HUES48 (cell line): Measurements from ENCODE around the gene MTNR1A.

Experiments used
- H3K27ac ChIP-seq: one replicate; pipeline ENCODE4 v1.7.0; 2013; ENCODE audit warnings: low read depth, low read length, inconsistent platforms
- H3K27me3 ChIP-seq: 2 replicates; pipeline ENCODE4 v1.6.1; 2013; ENCODE audit warnings: mild to moderate bottlenecking, low read length; ENCODE audit not compliant: control insufficient read depth, insufficient read depth
- H3K36me3 ChIP-seq: 2 replicates; pipeline ENCODE4 v1.6.1; 2013; ENCODE audit warnings: low read length; ENCODE audit not compliant: control insufficient read depth, insufficient read depth
- H3K4me1 ChIP-seq: 2 replicates; pipeline ENCODE4 v1.6.1; 2013; ENCODE audit warnings: mild to moderate bottlenecking, low read length; ENCODE audit not compliant: control insufficient read depth, insufficient read depth
- H3K4me3 ChIP-seq: 2 replicates; pipeline ENCODE4 v1.5.1; 2013; ENCODE audit warnings: mild to moderate bottlenecking, low read depth, low read length
- H3K9ac ChIP-seq: 2 replicates; pipeline ENCODE4 v1.6.1; 2013; ENCODE audit warnings: mild to moderate bottlenecking, low read depth, low read length, moderate library complexity
- H3K9me3 ChIP-seq: 2 replicates; pipeline ENCODE4 v1.6.1; 2013; ENCODE audit warnings: low read length; ENCODE audit not compliant: control insufficient read depth, insufficient read depth

The MTNR1A gene

DNA sequence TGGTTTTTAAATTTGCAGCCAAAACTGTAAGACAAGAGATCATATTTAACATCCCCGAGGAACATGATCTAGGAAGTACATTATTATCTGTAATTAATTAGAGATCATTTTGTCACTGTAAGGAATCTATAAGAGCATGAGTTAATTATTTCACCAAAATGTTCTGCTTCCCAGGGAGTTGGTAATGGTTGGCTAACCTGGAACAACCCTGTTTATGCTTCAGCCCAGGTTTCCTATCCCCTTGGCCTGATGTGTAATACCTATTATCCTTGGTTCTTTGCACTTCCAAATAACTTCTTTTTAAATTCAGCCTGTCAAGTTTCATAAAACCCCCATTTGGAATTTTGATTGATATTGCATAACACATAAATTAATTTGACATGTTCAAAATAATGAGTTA lies 6.4 kb upstream of the MTNR1A start:
- Histone ChIP-seq H3K9me3 (no peaks in the 10 kb centered on the region), H3K27ac (no peak overlapping the region), H3K4me3 (no peak overlapping the region), H3K27me3 (no peaks in the 10 kb centered on the region), H3K4me1 (no peaks in the 10 kb centered on the region), H3K36me3 (no peaks in the 10 kb centered on the region), H3K9ac (no peak overlapping the region)

DNA sequence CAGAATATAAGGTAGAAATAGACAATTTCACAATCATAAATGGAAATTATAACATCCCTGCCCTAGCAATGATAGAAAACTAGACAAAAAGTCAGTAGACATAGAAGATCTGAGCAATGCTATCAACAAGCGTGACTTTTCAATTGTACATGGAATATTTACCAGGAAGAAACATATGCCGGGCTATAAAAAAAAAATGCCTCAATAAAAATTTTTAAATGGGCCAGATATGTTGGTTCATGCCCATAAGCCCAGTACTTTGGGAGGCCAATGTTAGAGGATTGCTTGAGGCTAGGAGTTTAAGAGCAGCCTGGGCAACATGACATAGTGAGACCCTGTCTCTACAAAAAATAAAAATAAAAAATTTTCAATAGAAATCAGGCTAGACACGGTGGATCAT lies 5.3 kb upstream of the MTNR1A start:
- no peaks in the 10 kb centered on the region for H3K4me1 ChIP-seq
- no peak overlapping the region for H3K27ac ChIP-seq
- H3K27me3 ChIP-seq: peaks cover 4% of the 10 kb centered on the region
- no peaks in the 10 kb centered on the region for H3K9me3 ChIP-seq
- no peak overlapping the region for H3K9ac ChIP-seq
- no peak overlapping the region for H3K4me3 ChIP-seq
- no peaks in the 10 kb centered on the region for H3K36me3 ChIP-seq

DNA sequence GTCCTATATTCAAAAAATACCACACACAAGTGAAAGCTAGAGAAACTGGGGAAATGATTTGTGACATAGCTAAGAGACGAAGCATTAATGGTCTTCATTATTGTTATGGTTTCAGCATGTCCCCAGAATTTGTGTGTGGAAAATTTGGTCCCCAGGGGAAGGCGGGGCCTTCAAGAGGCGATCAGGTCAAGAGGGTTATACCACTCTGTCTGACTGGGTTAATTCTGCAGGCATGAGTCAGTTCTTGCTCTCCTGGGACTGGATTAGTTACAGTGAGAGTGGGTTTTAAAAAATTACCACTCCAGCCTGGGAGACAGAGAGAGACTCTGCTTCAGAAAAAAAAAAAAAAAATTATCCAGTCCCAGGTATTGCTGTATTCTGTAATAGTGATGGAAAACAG lies 2.1 kb upstream of the MTNR1A start:
- no peak overlapping the region for H3K4me3 ChIP-seq
- H3K36me3 ChIP-seq: no peaks in the 10 kb centered on the region
- peaks cover 17% of the 10 kb centered on the region for H3K27me3 ChIP-seq
- H3K9ac ChIP-seq: no peak overlapping the region
- peaks cover 4% of the 10 kb centered on the region; the same call in 1 of the 2 replicates for H3K4me1 ChIP-seq
- H3K9me3 ChIP-seq: no peaks in the 10 kb centered on the region
- no peak overlapping the region for H3K27ac ChIP-seq

DNA sequence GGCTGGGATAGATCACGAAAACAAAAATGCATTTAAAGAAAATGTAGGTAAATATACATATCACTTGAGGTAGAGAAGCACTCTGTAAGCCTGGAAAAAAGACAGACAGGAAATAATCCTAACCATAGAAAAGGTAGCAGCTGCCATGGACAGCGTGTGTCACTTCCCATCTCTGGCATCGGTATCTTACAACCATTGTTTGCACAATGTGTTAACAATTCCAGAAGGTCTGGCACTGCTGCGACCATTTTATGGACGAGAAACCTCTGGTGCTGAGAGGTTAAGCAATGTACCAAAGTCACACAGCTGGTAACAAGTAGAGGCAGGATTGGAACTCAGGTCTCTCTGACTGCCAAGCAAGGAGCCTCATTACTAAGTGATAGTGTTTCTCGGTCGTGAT lies 1.7 kb upstream of the MTNR1A start:
- no peak overlapping the region for H3K4me3 ChIP-seq
- no peaks in the 10 kb centered on the region for H3K9me3 ChIP-seq
- H3K27me3 ChIP-seq: peaks cover 17% of the 10 kb centered on the region
- H3K4me1 ChIP-seq: peaks cover 4% of the 10 kb centered on the region; the same call in 1 of the 2 replicates
- H3K9ac ChIP-seq: no peak overlapping the region
- no peaks in the 10 kb centered on the region for H3K36me3 ChIP-seq
- no peak overlapping the region for H3K27ac ChIP-seq

DNA sequence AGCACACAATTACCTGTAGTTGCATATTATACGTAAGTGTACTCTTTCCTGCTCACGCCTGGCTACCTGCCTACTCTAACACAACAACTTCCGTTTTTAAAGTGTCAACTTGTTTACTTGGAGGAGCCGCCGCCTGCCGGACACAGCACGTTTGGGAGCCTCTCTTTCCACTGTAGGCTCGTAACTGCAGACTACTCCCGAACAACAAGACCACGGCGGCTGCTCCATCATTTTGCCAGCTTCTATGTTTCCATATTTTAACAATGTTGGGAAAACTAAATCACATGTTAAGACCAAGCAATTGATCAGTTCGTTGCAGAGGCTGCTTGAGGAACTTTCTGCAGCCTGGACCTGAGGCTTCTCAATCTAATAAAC lies 841 bp downstream of the MTNR1A start:
- no peak overlapping the region; the same call in 1 of the 2 replicates for H3K9ac ChIP-seq
- peaks cover 4% of the 10 kb centered on the region; the same call in 1 of the 2 replicates for H3K4me1 ChIP-seq
- peaks cover 17% of the 10 kb centered on the region for H3K27me3 ChIP-seq
- H3K9me3 ChIP-seq: no peaks in the 10 kb centered on the region
- peak overlapping the region; percentile 77 for H3K4me3 ChIP-seq
- no peak overlapping the region for H3K27ac ChIP-seq
- no peaks in the 10 kb centered on the region for H3K36me3 ChIP-seq

DNA sequence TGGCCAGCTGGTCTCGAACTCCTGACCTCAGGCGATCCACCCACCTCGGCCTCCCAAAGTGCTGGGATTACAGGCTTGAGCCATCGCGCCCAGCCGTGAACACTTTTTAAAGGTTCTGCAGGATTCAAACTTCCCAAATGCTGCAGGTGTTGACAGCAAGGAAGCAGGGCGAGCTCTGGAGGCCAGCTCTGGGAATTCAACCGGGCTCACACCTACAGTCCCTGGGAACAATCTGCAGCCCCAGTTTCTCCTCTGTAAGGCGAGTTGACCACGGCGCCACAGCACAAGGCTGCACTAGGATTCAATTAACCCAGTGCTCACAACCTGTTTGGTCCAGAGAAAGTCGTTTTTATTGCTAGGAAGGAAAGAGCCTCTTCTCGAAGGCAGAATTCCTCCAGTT lies 1.6 kb downstream of the MTNR1A start:
- no peak overlapping the region for H3K9ac ChIP-seq
- H3K9me3 ChIP-seq: no peaks in the 10 kb centered on the region
- peaks cover 4% of the 10 kb centered on the region; the same call in 1 of the 2 replicates for H3K4me1 ChIP-seq
- H3K27ac ChIP-seq: no peak overlapping the region
- H3K27me3 ChIP-seq: peaks cover 17% of the 10 kb centered on the region
- no peak overlapping the region for H3K4me3 ChIP-seq
- H3K36me3 ChIP-seq: no peaks in the 10 kb centered on the region

DNA sequence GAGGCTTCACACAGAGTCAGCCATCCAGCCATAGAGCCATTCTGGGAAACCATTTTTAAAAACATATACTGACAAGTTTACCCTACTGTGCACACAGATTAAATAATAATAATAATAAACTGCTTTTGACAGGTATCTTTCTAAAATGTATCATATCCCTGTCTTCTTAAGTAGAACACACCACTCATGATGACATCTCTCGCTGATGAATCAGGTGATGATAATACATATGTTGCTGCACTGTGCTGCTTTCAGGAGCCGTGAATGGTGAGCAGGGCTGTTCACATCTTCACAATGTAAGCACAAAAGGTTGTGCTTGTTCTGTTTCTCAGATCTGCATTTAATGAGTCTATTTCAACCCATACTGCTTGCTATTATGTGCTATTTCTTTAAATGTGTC lies 3.5 kb downstream of the MTNR1A start:
- Histone ChIP-seq H3K36me3 (no peaks in the 10 kb centered on the region), H3K4me3 (no peak overlapping the region), H3K4me1 (peaks cover 4% of the 10 kb centered on the region; the same call in 1 of the 2 replicates), H3K27ac (no peak overlapping the region), H3K27me3 (peaks cover 17% of the 10 kb centered on the region), H3K9ac (no peak overlapping the region), H3K9me3 (no peaks in the 10 kb centered on the region)

DNA sequence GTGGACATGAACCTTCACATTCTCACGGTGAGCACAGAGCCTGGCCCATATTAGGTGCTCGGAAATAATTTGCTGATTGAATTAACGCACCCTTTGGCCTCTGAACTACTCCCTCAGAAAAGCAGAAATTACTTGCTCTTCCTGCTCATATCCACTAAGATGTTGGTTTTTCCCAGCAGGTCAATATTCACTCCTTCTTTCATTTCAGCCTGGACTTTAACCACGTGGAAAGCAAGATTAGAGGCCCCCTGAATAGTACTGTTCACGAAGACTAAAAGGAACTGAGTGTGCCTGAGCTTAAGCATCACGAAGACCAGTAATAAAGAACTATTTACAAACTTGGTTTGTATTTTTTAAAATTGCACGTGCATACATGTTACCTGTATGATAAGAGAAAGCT lies 9.9 kb downstream of the MTNR1A start:
- H3K36me3 ChIP-seq: no peaks in the 10 kb centered on the region
- H3K4me1 ChIP-seq: no peaks in the 10 kb centered on the region
- H3K9me3 ChIP-seq: no peaks in the 10 kb centered on the region
- no peak overlapping the region for H3K9ac ChIP-seq
- H3K4me3 ChIP-seq: no peak overlapping the region
- no peaks in the 10 kb centered on the region for H3K27me3 ChIP-seq
- H3K27ac ChIP-seq: no peak overlapping the region

DNA sequence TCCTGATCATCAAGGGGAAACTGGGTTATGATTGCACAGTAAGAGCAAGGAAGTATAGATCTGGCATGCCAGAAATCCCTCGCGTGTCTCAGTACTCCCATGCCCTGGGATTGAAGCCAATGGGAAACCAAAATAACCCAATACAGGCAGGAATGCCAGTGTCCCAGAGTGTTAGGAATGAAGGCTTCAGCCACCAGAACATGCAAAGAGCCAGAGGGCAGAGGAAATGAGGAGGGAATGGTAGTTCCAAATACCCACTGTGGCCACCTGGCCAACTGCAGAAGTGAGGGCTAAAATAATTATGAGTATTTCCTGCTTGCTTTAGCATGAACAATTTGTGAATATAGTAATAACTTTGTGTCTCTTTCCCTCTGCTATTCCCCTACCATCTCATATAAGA lies 12.2 kb downstream of the MTNR1A start:
- Histone ChIP-seq H3K27me3 (no peaks in the 10 kb centered on the region), H3K4me3 (no peak overlapping the region), H3K27ac (no peak overlapping the region), H3K9ac (no peak overlapping the region), H3K36me3 (no peaks in the 10 kb centered on the region), H3K4me1 (no peaks in the 10 kb centered on the region), H3K9me3 (no peaks in the 10 kb centered on the region)

DNA sequence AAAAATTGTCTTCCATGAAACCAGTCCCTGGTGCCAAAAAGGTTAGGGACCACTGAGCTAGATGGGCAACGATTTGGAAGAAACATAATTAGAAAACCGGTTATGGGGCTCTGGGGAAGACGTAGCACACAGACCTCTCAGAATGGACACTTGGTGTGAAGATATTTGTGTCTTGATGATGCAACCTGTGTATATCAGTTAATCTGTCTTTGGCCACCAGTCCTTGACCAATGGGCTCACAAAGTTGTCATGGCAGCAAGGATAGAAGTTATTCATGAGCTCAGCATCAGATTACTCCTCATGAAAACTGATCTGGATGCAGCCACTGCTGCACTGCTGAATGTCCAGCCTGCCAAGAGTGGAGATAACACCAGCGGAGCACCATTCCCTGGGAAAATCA lies 13.6 kb downstream of the MTNR1A start:
- H3K4me1 ChIP-seq: no peaks in the 10 kb centered on the region
- no peak overlapping the region for H3K4me3 ChIP-seq
- H3K9ac ChIP-seq: no peak overlapping the region
- H3K27ac ChIP-seq: no peak overlapping the region
- H3K36me3 ChIP-seq: no peaks in the 10 kb centered on the region
- no peaks in the 10 kb centered on the region for H3K9me3 ChIP-seq
- no peaks in the 10 kb centered on the region for H3K27me3 ChIP-seq

DNA sequence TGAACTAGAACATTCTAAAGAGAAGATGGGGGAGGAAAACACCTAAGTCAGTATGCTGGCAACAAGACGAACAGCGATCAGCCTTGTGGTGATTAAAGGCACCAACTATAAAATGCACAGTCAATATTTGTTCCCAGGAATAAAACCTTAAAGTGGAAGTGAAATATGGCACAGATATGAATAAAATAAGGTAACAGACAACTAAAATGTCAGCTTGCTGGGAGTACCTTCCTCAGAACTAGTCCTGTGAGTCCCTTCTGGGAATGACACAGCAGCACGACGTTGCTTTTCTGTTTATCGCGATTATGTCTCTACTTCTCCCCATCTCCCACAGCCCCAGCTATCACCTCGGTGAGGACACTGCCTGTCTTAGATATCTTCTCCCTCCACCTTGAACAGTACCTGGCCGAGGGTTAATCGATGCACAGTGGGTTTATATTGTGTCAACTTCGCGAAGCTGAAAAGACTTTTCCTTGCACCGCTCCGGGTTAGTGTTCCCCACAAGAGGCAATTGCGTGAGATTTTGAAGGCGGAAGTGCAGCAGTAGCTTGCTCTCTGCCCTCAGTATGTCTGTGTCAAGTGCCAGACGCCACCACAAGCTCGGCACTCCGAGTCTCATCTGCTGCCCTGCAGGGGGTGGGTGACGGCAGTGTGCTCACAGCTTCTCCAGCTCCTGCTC lies 17.4 kb downstream of the MTNR1A start:
- no peaks in the 10 kb centered on the region for H3K4me1 ChIP-seq
- H3K27me3 ChIP-seq: no peaks in the 10 kb centered on the region
- H3K27ac ChIP-seq: no peak overlapping the region
- no peaks in the 10 kb centered on the region for H3K9me3 ChIP-seq
- H3K36me3 ChIP-seq: no peaks in the 10 kb centered on the region
- no peak overlapping the region for H3K9ac ChIP-seq
- no peak overlapping the region for H3K4me3 ChIP-seq
